PFSK-1 (cell line): ENCODE data around the gene ZNF408.

Experiments used
- FOXP2 ChIP-seq: optimal IDR thresholded peaks from 2 replicates; pipeline ENCODE3; 2011; ENCODE audit warnings: borderline replicate concordance, control low read depth, inconsistent platforms; ENCODE audit not compliant: insufficient read depth; ENCODE audit errors: extremely low read length, extremely low read depth
- POLR2AphosphoS5 ChIP-seq: IDR thresholded peaks from 2 replicates; pipeline ENCODE4 v1.6.1; 2012; ENCODE audit warnings: low read depth, mild to moderate bottlenecking, control low read depth, low read length, moderate library complexity
- SIN3A ChIP-seq: IDR thresholded peaks from 2 replicates; pipeline ENCODE4 v1.6.1; 2012; ENCODE audit warnings: mild to moderate bottlenecking, low read length, moderate library complexity, borderline replicate concordance; ENCODE audit not compliant: insufficient read depth
- TAF1 ChIP-seq: IDR thresholded peaks from 2 replicates; pipeline ENCODE4 v1.6.1; 2012; ENCODE audit warnings: low read length, control low read depth, borderline replicate concordance; ENCODE audit not compliant: insufficient read depth
- TF ChIP-seq, protein P1 (sequence below), 2 experiments: IDR thresholded peaks; 2 replicates each; pipeline versions ENCODE4 v1.6.1 to v1.8.0; 2011 to 2012; ENCODE audit warnings: low read depth in 2 of 2, low read length in 2 of 2, control low read depth in 1 of 2, inconsistent platforms in 1 of 2, mild to moderate bottlenecking in 1 of 2, moderate library complexity in 1 of 2; ENCODE audit not compliant: insufficient read depth in 1 of 2

Gene ZNF408

DNA sequence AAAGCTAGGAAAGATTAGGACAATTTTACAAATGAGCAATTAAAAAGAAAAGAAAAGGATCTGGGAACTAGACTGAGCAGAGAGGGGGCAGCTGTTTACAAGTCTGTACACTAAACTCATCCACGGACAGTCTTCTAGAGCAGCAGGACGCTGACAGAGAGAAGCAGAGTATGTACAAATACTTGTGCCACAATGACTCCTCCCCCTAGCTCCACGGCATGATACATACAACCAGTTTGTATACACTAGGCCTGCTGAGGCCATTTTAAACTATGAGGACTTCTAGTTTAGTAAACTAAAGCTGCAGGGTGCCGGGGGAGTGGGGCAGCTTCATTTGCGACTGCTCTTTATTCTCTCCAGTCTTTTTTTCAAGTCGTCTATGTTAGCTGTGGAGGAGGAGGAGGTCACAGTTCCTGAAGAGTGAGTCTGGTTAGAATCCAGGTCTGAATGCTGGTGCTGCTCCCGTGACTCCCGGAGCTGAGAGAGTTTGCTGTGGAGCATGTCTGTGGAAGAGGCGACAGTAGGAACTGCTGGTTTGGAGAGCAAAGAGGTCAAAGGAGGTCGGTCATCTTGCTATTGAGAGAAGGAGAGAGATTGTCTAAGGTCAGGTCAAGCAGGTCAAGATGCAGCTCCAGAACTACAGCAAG is 43.0 kb downstream of the ZNF408 start:
- no peak for TF ChIP-seq SIN3A
- TF ChIP-seq TAF1, result no peak
- TF ChIP-seq, protein P1, sequence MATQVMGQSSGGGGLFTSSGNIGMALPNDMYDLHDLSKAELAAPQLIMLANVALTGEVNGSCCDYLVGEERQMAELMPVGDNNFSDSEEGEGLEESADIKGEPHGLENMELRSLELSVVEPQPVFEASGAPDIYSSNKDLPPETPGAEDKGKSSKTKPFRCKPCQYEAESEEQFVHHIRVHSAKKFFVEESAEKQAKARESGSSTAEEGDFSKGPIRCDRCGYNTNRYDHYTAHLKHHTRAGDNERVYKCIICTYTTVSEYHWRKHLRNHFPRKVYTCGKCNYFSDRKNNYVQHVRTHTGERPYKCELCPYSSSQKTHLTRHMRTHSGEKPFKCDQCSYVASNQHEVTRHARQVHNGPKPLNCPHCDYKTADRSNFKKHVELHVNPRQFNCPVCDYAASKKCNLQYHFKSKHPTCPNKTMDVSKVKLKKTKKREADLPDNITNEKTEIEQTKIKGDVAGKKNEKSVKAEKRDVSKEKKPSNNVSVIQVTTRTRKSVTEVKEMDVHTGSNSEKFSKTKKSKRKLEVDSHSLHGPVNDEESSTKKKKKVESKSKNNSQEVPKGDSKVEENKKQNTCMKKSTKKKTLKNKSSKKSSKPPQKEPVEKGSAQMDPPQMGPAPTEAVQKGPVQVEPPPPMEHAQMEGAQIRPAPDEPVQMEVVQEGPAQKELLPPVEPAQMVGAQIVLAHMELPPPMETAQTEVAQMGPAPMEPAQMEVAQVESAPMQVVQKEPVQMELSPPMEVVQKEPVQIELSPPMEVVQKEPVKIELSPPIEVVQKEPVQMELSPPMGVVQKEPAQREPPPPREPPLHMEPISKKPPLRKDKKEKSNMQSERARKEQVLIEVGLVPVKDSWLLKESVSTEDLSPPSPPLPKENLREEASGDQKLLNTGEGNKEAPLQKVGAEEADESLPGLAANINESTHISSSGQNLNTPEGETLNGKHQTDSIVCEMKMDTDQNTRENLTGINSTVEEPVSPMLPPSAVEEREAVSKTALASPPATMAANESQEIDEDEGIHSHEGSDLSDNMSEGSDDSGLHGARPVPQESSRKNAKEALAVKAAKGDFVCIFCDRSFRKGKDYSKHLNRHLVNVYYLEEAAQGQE (IDR thresholded peaks at IDR 0.05; ENCODE audit: insufficient read depth in 1 of 2, low read depth in 2 of 2, low read length in 2 of 2), result no peak
- TF ChIP-seq POLR2AphosphoS5, result no peak
- TF ChIP-seq FOXP2, result no peak

DNA sequence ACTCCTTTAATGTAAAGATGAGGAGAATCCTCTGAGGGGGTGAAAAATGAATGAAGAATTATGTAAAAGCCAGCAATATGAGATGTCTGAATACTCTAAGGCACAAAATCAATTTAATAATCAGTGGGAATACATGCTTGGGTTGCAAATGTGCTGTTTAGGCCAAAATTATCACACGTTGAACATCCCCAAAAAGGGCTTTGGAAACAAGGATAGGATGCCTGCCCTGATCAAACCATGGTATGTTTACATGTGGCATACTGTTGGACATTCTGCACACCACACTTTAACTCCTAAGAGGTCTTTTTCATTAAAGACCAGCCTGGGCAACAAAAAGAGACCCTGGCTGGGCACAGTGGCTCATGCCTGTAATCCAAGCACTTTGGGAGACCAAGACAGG is 44.5 kb downstream of the ZNF408 start:
- TF ChIP-seq POLR2AphosphoS5 (no peak), SIN3A (no peak), TAF1 (no peak)
- TF ChIP-seq, protein P1 (IDR thresholded peaks at IDR 0.05; ENCODE audit: insufficient read depth in 1 of 2, low read depth in 2 of 2, low read length in 2 of 2), result no peak

DNA sequence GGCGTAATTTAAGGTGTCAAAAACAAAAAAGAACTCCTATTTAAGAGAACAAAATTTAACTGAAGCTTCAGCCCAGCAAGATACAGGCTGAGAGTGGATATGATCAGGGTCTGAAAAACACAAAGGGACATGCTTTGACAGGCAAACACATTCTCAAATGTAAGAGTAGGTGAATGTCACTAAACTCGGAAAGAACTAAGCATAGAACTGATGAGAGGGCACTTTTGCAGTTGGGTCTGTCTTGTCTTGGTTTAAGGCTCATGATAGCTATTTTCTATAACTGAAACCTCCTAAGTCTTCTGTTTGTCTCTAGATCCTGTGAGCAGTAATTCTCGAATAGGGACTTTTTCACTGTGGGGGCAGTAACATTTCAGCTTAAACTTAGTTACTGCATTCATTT is 45.2 kb downstream of the ZNF408 start:
- TF ChIP-seq SIN3A (no peak), POLR2AphosphoS5 (no peak), TAF1 (no peak), FOXP2 (no peak)
- TF ChIP-seq, protein P1 (IDR thresholded peaks at IDR 0.05; ENCODE audit: insufficient read depth in 1 of 2, low read depth in 2 of 2, low read length in 2 of 2), result no peak

DNA sequence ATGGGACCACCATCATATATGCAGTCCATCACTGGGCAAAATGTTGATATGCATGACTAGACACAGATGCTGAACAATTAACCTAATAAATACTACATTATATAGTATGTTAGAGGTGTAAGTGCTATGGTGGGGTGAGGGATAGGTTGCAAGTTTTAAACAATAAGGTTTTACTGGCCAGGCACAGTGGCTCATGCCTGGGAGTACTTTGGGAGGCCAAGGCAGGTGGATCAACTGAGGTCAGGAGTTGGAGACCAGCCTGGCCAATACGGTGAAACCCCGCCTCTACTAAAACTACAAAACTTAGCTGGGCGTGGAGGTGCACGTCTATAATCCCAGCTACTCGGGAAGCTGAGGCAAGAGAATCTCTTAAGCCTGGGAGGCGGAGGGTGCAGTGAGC is 46.3 kb downstream of the ZNF408 start:
- TF ChIP-seq TAF1, result no peak
- TF ChIP-seq POLR2AphosphoS5, result no peak
- no peak for TF ChIP-seq SIN3A
- no peak for TF ChIP-seq FOXP2
- TF ChIP-seq, protein P1 (IDR thresholded peaks at IDR 0.05; ENCODE audit: insufficient read depth in 1 of 2, low read depth in 2 of 2, low read length in 2 of 2), result no peak
